NT2/D1 (cell line): ENCODE data around the gene NEURL2.
A peak's percentile ranks its signal among the peaks of the same experiment; 100 is the strongest.

ENCODE experiments used
- DNase-seq: peaks from one replicate; pipeline ENCODE4 v3.0.0-alpha.2; 2011; ENCODE audit warnings: low read depth, low spot score
- H3K27me3 ChIP-seq: 2 replicates; pipeline ENCODE4 v1.6.0; 2011; ENCODE audit warnings: mild to moderate bottlenecking; ENCODE audit not compliant: insufficient read length, insufficient read depth
- H3K36me3 ChIP-seq: 2 replicates; pipeline ENCODE4 v1.6.1; 2011; ENCODE audit warnings: mild to moderate bottlenecking, low read length, mixed read lengths; ENCODE audit not compliant: insufficient read depth, insufficient read length
- H3K4me1 ChIP-seq: 2 replicates; pipeline ENCODE4 v1.5.1; 2011; ENCODE audit not compliant: insufficient read depth, insufficient read length
- H3K4me3 ChIP-seq: 2 replicates; pipeline ENCODE4 v1.5.1; 2011; ENCODE audit warnings: low read depth; ENCODE audit not compliant: insufficient read length
- H3K9ac ChIP-seq: 2 replicates; pipeline ENCODE4 v1.6.0; 2011; ENCODE audit warnings: low read depth; ENCODE audit not compliant: insufficient read length
- H3K9me3 ChIP-seq: 2 replicates; pipeline ENCODE4 v1.5.1; 2011; ENCODE audit warnings: mild to moderate bottlenecking, low read length; ENCODE audit not compliant: insufficient read depth
- SUZ12 ChIP-seq: IDR thresholded peaks from 2 replicates; pipeline ENCODE4 v1.6.1; 2011; ENCODE audit not compliant: insufficient read length, insufficient read depth; ENCODE audit errors: extremely low read depth
- YY1 ChIP-seq: IDR thresholded peaks from 2 replicates; pipeline ENCODE4 v1.6.1; 2011; ENCODE audit not compliant: insufficient read length, insufficient read depth
- ZNF274 ChIP-seq: IDR thresholded peaks from 2 replicates; pipeline ENCODE4 v1.6.1; 2011; ENCODE audit warnings: mild to moderate bottlenecking, low read depth, low read length

The NEURL2 gene

GRCh38 chr20:45909817-45910669, 19.0 kb upstream of the NEURL2 start:
- peak overlapping the region; percentile 5 for H3K4me3 ChIP-seq
- no peaks in the 10 kb centered on the region for H3K9me3 ChIP-seq
- DNase-seq: no peak
- H3K36me3 ChIP-seq: peaks cover 47% of the 10 kb centered on the region
- TF ChIP-seq YY1: no peak
- TF ChIP-seq ZNF274: no peak
- no peak for TF ChIP-seq SUZ12
- H3K4me1 ChIP-seq: peaks cover 12% of the 10 kb centered on the region
- no peaks in the 10 kb centered on the region for H3K27me3 ChIP-seq
- H3K9ac ChIP-seq: no peak overlapping the region

- no peak overlapping the region for H3K4me3 ChIP-seq
- H3K9me3 ChIP-seq: no peaks in the 10 kb centered on the region
- no peaks in the 10 kb centered on the region for H3K27me3 ChIP-seq
- no peak overlapping the region for H3K9ac ChIP-seq
- peaks cover 53% of the 10 kb centered on the region for H3K36me3 ChIP-seq
- H3K4me1 ChIP-seq: peaks cover 17% of the 10 kb centered on the region
- TF ChIP-seq YY1 (no peak), ZNF274 (no peak), SUZ12 (no peak)
- DNase-seq: no peak
Observed at GRCh38 chr20:45909336-45909808, 18.4 kb upstream of the NEURL2 start.

- Histone ChIP-seq H3K4me3 (no peak overlapping the region), H3K9ac (no peak overlapping the region), H3K27me3 (no peaks in the 10 kb centered on the region), H3K36me3 (peaks cover 66% of the 10 kb centered on the region), H3K4me1 (peaks cover 17% of the 10 kb centered on the region), H3K9me3 (no peaks in the 10 kb centered on the region)
- DNase-seq: no peak
- no peak for TF ChIP-seq ZNF274
- TF ChIP-seq SUZ12: no peak
- TF ChIP-seq YY1: no peak
Observed at GRCh38 chr20:45908084-45908483, 17.1 kb upstream of the NEURL2 start.

- TF ChIP-seq YY1 (no peak), ZNF274 (no peak), SUZ12 (no peak)
- no peak overlapping the region for H3K9ac ChIP-seq
Observed at GRCh38 chr20:45907219-45907948, 16.4 kb upstream of the NEURL2 start.

GRCh38 chr20:45905505-45906079, 14.6 kb upstream of the NEURL2 start:
- Histone ChIP-seq H3K9me3 (no peaks in the 10 kb centered on the region), H3K4me1 (peaks cover 13% of the 10 kb centered on the region), H3K9ac (no peak overlapping the region), H3K27me3 (no peaks in the 10 kb centered on the region), H3K4me3 (no peak overlapping the region), H3K36me3 (peaks cover 88% of the 10 kb centered on the region)
- TF ChIP-seq ZNF274 (no peak), YY1 (no peak), SUZ12 (no peak)
- no peak for DNase-seq

More at GRCh38 chr20:45907219-45907948, 16.4 kb upstream of the NEURL2 start:
- H3K36me3 ChIP-seq: peaks cover 73% of the 10 kb centered on the region
- H3K9me3 ChIP-seq: no peaks in the 10 kb centered on the region
- no peak overlapping the region for H3K4me3 ChIP-seq
- no peak for DNase-seq
- peaks cover 15% of the 10 kb centered on the region for H3K4me1 ChIP-seq
- no peaks in the 10 kb centered on the region for H3K27me3 ChIP-seq

- no peak overlapping the region for H3K4me3 ChIP-seq
- DNase-seq: no peak
- no peaks in the 10 kb centered on the region for H3K27me3 ChIP-seq
- H3K4me1 ChIP-seq: peaks cover 10% of the 10 kb centered on the region
- TF ChIP-seq YY1 (no peak), SUZ12 (no peak), ZNF274 (no peak)
- no peaks in the 10 kb centered on the region for H3K9me3 ChIP-seq
- peak overlapping the region; percentile 0 for H3K9ac ChIP-seq
- H3K36me3 ChIP-seq: peaks cover 90% of the 10 kb centered on the region
Observed at GRCh38 chr20:45904583-45905504, 13.8 kb upstream of the NEURL2 start.
